ENCODE measurements around the gene RGS6.

Gene RGS6

DNA sequence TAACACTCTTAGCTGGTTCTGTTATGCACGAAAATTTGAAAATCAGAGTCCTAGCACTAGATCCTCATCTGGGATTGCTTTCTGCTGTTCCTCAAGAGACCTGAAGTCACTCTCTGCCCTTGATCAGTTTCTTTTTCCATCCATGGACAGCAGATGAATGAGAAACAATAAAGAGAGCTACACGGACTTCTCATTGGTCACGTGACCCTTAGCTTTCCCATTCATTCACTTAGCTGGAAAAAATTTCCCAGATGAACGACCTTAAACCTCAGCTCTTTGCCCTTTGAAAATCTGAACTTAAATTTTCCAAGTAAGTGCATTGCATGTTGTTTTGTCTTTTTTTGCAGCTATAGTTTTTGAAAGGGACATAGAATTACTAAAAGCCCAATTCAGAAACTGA is 27.2 kb upstream of the RGS6 start:
- no peak overlapping the region for H3K4me3 ChIP-seq (replicated peaks in 1 of 2; ENCODE audit: low read depth in 2 of 2, low read length in 2 of 2)
- DNase-seq (ENCODE audit: low read depth in 2 of 2) = no peak
- TF ChIP-seq, protein P1, sequence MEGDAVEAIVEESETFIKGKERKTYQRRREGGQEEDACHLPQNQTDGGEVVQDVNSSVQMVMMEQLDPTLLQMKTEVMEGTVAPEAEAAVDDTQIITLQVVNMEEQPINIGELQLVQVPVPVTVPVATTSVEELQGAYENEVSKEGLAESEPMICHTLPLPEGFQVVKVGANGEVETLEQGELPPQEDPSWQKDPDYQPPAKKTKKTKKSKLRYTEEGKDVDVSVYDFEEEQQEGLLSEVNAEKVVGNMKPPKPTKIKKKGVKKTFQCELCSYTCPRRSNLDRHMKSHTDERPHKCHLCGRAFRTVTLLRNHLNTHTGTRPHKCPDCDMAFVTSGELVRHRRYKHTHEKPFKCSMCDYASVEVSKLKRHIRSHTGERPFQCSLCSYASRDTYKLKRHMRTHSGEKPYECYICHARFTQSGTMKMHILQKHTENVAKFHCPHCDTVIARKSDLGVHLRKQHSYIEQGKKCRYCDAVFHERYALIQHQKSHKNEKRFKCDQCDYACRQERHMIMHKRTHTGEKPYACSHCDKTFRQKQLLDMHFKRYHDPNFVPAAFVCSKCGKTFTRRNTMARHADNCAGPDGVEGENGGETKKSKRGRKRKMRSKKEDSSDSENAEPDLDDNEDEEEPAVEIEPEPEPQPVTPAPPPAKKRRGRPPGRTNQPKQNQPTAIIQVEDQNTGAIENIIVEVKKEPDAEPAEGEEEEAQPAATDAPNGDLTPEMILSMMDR (IDR thresholded peaks at IDR 0.05; ENCODE audit: low read depth, low read length) = no peak

DNA sequence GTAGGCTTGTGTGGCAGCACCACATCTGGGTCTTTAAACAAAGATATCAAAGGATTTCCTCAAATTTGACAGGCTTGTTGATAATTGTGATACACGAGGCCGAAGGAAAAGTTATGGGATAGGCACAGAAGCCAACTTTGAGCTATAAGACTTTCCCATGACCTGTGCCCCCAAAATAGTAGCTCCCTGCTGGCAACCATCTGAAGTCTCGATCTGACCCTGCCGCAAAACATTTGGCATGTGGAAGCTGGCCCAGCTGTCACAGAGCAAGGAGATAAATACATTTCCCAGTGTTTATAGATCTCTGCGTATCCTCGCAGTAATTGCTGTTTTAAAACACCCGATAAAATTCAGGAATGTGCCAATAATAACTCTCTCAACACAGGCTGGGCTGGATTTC is 26.4 kb upstream of the RGS6 start:
- no peak overlapping the region for H3K4me3 ChIP-seq (replicated peaks in 1 of 2; ENCODE audit: low read depth in 2 of 2, low read length in 2 of 2)

DNA sequence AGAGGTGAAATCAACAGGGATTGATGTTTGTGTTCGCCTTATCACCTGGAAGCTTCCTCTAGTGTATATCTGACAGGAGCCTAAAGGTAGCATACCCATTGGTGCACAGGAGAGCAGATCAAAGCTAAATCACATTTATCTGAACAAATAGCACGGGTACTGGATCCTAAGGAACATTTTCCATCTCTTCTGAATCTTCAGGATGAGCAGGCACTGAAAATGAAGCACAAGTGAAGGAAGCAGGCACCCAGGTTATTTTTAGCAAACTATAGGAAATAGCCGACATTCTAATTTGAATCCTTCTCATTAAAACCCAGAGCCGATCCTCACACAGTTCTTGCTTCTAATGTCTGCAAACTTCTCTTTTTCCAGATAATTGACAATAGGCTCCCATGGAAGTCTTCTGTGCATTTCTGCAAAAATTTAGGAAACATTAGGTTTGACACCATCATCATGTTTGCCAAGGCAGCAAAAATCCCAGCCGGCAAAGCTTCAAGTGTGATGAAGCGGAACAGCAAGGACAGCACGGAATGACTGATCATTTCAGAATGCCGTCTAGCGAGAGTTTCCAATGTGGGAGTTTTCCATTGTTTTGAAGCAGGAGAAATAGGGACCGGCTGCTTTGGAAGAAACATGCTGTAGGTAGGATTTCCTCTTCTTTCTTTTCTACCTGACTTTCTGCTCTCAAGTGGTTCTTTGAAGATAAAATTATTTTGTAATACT is 24.3 kb upstream of the RGS6 start:
- TF ChIP-seq, protein P1 (IDR thresholded peaks at IDR 0.05; ENCODE audit: low read depth, low read length) = no peak
- no peak overlapping the region for H3K4me3 ChIP-seq (replicated peaks in 1 of 2; ENCODE audit: low read depth in 2 of 2, low read length in 2 of 2)
- no peak for DNase-seq (ENCODE audit: low read depth in 2 of 2)

More for the DNA sequence above, 26.4 kb upstream of the RGS6 start:
- DNase-seq (ENCODE audit: low read depth in 2 of 2) = no peak
- TF ChIP-seq, protein P1 (IDR thresholded peaks at IDR 0.05; ENCODE audit: low read depth, low read length) = no peak

DNA sequence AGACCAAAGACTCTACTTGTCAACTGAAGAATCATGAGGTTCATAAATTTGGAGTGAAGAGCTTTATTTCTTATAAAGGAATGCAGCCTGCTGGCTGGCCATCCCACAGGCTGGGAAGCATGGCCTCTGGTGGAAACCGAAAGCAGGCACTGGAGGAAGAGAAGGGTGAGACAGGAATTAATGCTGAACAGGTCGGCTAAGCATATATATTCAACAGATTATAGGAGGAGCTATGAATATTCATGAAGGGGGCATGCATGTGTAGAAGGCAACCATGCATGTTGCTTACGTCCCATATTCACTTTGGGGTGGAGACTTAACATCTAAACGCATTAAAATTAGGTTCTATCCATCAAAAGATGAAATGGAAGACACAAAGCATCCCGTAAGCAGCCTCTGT is 20.6 kb upstream of the RGS6 start:
- no peak for DNase-seq (ENCODE audit: low read depth in 2 of 2)
- TF ChIP-seq, protein P1 (IDR thresholded peaks at IDR 0.05; ENCODE audit: low read depth, low read length) = no peak
- H3K4me3 ChIP-seq (replicated peaks in 1 of 2; ENCODE audit: low read depth in 2 of 2, low read length in 2 of 2) = no peak overlapping the region

DNA sequence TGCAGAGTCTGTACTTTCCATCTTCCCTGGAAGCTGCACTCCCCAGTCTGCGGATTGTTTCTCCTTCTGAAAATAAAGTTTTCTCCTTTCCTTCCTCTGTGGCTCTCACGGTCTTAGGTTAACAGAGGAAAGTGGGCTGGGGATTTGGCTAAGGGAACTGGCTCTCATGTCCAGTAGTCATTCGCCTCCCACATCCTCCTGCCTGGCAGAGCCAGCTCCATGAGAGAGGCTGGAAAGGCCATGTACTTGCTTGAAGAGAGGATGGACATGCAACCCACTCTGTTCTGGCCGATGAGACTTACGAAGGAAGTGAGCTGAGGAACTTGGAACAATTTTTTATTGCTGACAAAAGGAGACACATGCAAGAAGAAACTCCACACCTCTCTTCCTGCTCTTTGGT is 18.9 kb upstream of the RGS6 start:
- H3K4me3 ChIP-seq (replicated peaks in 1 of 2; ENCODE audit: low read depth in 2 of 2, low read length in 2 of 2) = no peak overlapping the region
- TF ChIP-seq, protein P1 (IDR thresholded peaks at IDR 0.05; ENCODE audit: low read depth, low read length) = no peak
- DNase-seq (ENCODE audit: low read depth in 2 of 2) = no peak

DNA sequence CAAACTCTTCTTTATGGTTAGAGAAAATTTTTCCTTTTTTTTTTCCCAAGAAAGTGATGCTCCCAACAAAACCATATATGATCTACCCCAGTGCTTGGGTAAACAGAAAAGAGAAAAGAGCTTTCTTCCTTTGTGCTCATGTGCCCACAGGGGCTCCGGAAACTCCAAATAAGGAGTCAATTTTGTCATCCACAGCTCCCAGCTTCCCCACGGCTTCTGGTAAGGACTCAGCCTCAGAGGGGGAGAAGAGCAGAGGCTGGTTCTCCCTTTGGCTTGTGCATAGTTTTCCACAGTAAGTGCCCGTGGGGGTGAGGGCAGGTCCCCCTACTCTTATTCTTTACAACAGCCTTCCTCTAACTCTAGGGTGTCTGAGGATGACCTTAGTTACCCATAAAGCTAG is 13.3 kb upstream of the RGS6 start:
- DNase-seq (ENCODE audit: low read depth in 2 of 2) = no peak
- H3K4me3 ChIP-seq (replicated peaks in 1 of 2; ENCODE audit: low read depth in 2 of 2, low read length in 2 of 2) = no peak overlapping the region
- TF ChIP-seq, protein P1 (IDR thresholded peaks at IDR 0.05; ENCODE audit: low read depth, low read length) = no peak

DNA sequence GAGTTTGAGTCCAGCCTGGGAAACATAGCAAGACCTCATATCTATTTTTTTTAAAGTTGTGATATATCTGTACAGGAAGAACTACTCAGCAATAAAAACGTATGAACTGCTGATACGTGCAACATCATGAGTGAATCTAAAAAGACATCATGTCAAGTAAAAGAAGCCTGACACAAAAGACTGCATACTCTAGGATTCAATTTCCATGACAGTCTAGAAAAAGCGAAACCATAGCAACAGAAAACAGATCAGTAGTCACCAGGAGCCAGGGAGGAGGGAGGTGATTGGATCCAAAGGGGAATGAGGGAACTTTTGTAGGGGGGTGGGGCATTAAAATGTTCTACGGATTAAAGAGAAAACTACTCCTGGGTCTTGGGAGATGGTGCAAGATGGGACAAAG is 8.7 kb upstream of the RGS6 start:
- TF ChIP-seq, protein P1 (IDR thresholded peaks at IDR 0.05; ENCODE audit: low read depth, low read length) = no peak
- H3K4me3 ChIP-seq (replicated peaks in 1 of 2; ENCODE audit: low read depth in 2 of 2, low read length in 2 of 2) = no peak overlapping the region
- DNase-seq (ENCODE audit: low read depth in 2 of 2) = no peak
